Type B pancreatic cell (in vitro differentiated cells): ENCODE data around the gene STMN3. TPM values are rescaled to one million over a fixed set of nuclear protein-coding genes. Genes with fewer than 3 reads are reported as not detected.
"Not testable (repeated sequence)": the region's sequence is repeated elsewhere in the genome, so short reads cannot be mapped to it uniquely, and the experiment has no call there.

Experiments used
- DNase-seq: peaks from one replicate; pipeline ENCODE4 v3.0.0; 2021; ENCODE audit warnings: mixed read lengths; ENCODE audit not compliant: unreplicated experiment; ENCODE audit errors: extremely low spot score
- H3K27ac Mint-ChIP-seq: 2 replicates; pipeline ENCODE4 v1.8.0; 2021; ENCODE audit warnings: mild to moderate bottlenecking, mixed read lengths
- H3K27me3 Mint-ChIP-seq: 2 replicates; pipeline ENCODE4 v1.8.0; 2021; ENCODE audit warnings: mixed read lengths
- H3K36me3 Mint-ChIP-seq: 2 replicates; pipeline ENCODE4 v1.8.0; 2021; ENCODE audit warnings: mixed read lengths
- H3K4me1 Mint-ChIP-seq: one replicate; pipeline ENCODE4 v1.8.0; 2021; ENCODE audit warnings: mixed read lengths; ENCODE audit not compliant: unreplicated experiment
- H3K4me3 Mint-ChIP-seq: 2 replicates; pipeline ENCODE4 v1.8.0; 2021; ENCODE audit warnings: mild to moderate bottlenecking, mixed read lengths
- H3K9me3 Mint-ChIP-seq: 2 replicates; pipeline ENCODE4 v1.8.0; 2021; ENCODE audit warnings: mixed read lengths
- total RNA-seq: library from RNA; stranded (reverse); gene quantifications from 2 replicates; pipeline ENCODE4 v1.2.1, GENCODE V29; 2021; ENCODE audit warnings: low replicate concordance
- TF ChIP-seq, protein P1 (sequence below): fragments of 200-600 bp; sonication (generic); conservative IDR thresholded peaks from 2 replicates; pipeline ENCODE4 v1.5.0; 2021; ENCODE audit warnings: antibody characterized with exemption, mild to moderate bottlenecking

Gene STMN3
- total RNA-seq, 1 donor from 2014 or later = 40.8 TPM

DNA sequence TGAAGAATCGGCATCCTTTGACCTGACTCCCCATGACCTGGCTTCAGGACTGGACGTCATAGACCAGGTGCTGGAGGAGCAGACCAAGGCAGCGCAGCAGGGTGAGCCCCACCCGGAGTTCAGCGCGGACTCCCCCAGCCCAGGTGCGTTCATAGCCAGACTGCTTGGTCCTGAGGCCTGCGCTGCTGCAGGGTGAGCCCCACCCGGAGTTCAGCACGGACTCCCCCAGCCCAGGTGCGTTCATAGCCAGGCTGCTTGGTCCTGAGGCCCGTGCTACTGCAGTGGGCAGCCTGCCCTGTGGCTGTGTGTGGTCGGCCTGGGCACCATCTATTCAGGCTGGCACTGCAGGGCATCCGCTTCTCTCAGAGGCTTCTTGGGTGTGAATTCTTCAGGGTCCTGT, 20.7 kb upstream of the STMN3 start:
- H3K9me3 Mint-ChIP-seq = no peaks in the 10 kb centered on the region
- no peaks in the 10 kb centered on the region for H3K27me3 Mint-ChIP-seq
- TF ChIP-seq, protein P1, sequence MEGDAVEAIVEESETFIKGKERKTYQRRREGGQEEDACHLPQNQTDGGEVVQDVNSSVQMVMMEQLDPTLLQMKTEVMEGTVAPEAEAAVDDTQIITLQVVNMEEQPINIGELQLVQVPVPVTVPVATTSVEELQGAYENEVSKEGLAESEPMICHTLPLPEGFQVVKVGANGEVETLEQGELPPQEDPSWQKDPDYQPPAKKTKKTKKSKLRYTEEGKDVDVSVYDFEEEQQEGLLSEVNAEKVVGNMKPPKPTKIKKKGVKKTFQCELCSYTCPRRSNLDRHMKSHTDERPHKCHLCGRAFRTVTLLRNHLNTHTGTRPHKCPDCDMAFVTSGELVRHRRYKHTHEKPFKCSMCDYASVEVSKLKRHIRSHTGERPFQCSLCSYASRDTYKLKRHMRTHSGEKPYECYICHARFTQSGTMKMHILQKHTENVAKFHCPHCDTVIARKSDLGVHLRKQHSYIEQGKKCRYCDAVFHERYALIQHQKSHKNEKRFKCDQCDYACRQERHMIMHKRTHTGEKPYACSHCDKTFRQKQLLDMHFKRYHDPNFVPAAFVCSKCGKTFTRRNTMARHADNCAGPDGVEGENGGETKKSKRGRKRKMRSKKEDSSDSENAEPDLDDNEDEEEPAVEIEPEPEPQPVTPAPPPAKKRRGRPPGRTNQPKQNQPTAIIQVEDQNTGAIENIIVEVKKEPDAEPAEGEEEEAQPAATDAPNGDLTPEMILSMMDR = no peak
- H3K36me3 Mint-ChIP-seq = peaks cover 4% of the 10 kb centered on the region
- no peak overlapping the region for H3K27ac Mint-ChIP-seq
- no peak for DNase-seq
- no peaks in the 10 kb centered on the region for H3K4me1 Mint-ChIP-seq
- H3K4me3 Mint-ChIP-seq = no peak overlapping the region

DNA sequence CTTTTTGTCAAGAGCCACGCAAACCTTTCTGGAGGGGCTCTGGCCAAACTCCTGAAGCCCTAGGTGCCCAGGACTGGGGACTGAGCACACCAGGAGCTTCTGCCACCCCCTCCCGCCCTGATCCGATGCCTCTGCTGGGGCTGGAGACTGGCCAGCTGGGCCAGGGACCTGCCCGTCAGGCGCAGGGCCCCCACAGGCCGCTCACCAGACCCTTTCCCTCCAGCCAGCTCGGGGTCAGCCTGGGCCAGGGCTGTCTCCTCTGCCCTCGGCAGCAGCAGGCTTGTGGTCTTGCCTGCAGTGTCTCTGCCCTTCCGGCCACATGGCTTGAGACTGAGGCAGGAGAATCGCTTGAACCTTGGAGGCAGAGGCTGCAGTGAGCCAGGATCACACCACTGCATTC, 19.4 kb upstream of the STMN3 start:
- Mint-ChIP-seq H3K27ac (no peak overlapping the region), H3K4me1 (no peaks in the 10 kb centered on the region), H3K27me3 (no peaks in the 10 kb centered on the region), H3K9me3 (no peaks in the 10 kb centered on the region), H3K4me3 (no peak overlapping the region), H3K36me3 (peaks cover 9% of the 10 kb centered on the region)
- no peak for DNase-seq
- TF ChIP-seq, protein P1 = no peak

DNA sequence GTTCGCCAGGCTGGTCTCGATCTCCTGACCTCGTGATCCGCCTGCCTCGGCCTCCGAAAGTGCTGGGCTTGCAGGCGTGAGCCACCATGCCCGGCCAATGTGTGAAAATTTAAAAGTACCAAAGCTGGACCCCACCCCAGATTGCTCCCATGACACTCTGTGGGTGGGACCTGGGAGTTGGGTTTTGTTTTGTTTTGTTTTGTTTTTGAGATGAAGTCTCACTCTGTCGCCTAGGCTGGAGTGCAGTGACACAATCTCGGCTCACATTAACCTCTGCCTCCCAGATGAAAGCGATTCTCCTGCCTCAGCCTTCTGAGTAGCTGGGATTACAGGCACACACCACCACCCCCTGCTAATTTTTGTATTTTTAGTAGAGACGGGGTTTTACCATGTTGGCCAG, 18.5 kb upstream of the STMN3 start:
- H3K4me3 Mint-ChIP-seq, H3K27ac Mint-ChIP-seq, DNase-seq, H3K36me3 Mint-ChIP-seq, H3K4me1 Mint-ChIP-seq, H3K27me3 Mint-ChIP-seq, H3K9me3 Mint-ChIP-seq: not testable (repeated sequence)

DNA sequence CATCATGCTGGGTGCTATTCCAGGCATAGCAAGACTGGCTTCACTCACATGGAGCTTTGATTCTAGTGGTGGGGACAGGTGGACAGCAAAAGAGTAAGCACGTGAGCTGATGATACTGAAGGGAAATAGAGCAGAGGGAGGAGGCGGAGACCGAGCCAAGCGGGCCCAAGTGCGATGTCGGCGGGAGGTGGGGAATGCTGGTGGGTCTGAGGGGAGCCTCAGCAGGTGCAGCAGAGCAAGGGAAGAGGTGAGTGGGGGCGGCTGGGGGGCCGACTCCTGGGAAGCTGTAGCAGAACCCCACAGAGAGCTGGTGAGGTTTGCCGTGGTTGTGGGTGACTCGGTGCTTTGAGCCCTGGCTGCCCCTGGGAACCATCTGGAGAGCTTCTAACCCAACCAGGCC, 15.1 kb upstream of the STMN3 start:
- no peak overlapping the region for H3K4me3 Mint-ChIP-seq
- peaks cover 9% of the 10 kb centered on the region for H3K36me3 Mint-ChIP-seq
- no peak for DNase-seq
- H3K27ac Mint-ChIP-seq = no peak overlapping the region
- H3K27me3 Mint-ChIP-seq = no peaks in the 10 kb centered on the region
- TF ChIP-seq, protein P1 = no peak
- no peaks in the 10 kb centered on the region for H3K4me1 Mint-ChIP-seq
- no peaks in the 10 kb centered on the region for H3K9me3 Mint-ChIP-seq

DNA sequence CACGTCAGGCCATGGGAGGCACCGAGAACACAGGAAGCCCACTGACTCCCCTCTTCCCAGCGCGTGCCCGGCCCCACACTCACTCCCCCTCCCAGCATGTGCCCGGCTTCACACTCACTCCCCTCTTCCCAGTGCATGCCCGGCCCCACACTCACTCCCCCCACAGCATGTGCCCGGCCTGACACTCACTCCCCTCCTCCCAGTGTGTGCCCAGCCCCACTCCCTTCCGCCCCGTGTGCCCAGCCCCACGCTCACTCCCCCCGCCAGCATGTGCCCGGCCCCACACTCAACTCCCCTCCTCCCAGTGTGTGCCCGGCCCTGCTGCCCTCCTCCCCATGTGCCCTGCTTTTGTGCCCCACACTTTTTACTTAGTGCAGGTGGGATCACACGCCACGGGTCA, 14.6 kb upstream of the STMN3 start:
- Mint-ChIP-seq H3K27me3 (no peaks in the 10 kb centered on the region), H3K4me1 (no peaks in the 10 kb centered on the region), H3K27ac (no peak overlapping the region), H3K36me3 (peaks cover 9% of the 10 kb centered on the region), H3K4me3 (no peak overlapping the region), H3K9me3 (no peaks in the 10 kb centered on the region)
- TF ChIP-seq, protein P1 = no peak
- DNase-seq = no peak

DNA sequence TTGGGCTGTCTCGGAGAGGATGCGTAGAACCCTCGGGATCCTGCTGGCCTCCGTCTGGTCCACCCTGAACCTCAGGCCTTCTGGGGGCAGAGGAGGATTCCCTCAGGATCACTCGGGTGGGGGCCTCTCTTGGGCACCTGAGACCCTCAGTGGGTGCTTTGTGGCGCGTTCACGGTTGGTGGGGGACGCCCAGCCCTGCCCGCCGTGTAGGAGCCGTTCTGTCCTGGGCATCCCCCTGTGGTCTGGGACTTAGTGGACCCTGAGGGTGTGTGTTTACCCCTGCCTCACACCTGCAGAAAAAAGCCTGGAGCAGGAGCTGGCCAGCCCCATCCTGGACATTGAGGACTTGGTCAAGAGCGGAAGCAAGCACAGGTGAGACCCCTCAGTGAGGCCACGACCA, 12.5 kb upstream of the STMN3 start:
- Mint-ChIP-seq H3K4me3 (no peak overlapping the region), H3K36me3 (peaks cover 9% of the 10 kb centered on the region), H3K27me3 (no peaks in the 10 kb centered on the region), H3K4me1 (no peaks in the 10 kb centered on the region), H3K9me3 (no peaks in the 10 kb centered on the region), H3K27ac (no peak overlapping the region)
- TF ChIP-seq, protein P1 = no peak
- DNase-seq = no peak
